ENCODE results near the gene CSMD2. TPM values are rescaled to one million over a fixed set of nuclear protein-coding genes. Genes with fewer than 3 reads are reported as not detected.

CSMD2 gene
- total and polyA plus RNA-seq, 2 of the 4 experiments (the other 2 are of a cell fraction) = under 0.01 to 0.36 TPM

GRCh38 chr1:33706634-33707255, 458.3 kb downstream of the CSMD2 start:
- no peak overlapping the region for H2AK5ac ChIP-seq (ENCODE audit: low read depth, low read length)
- no peak overlapping the region for H3K56ac ChIP-seq (ENCODE audit: extremely low read depth, insufficient read depth, low read length)
- H2BK15ac ChIP-seq (ENCODE audit: low read depth, low read length) = no peak overlapping the region
- DNase-seq (no peak), ATAC-seq (ENCODE audit: low read depth) (no peak)
- H3K4me2 ChIP-seq (ENCODE audit: low read depth, low read length) = no peak overlapping the region
- POLR2A ChIA-PET (ENCODE audit: unreplicated experiment) = no interaction called here
- no peak overlapping the region for H3K14ac ChIP-seq (replicated peaks; ENCODE audit: low read depth, low read length)
- H3K4me1 ChIP-seq (ENCODE audit: control insufficient read depth, insufficient read depth, low read length) = no peaks in the 10 kb centered on the region
- no peak overlapping the region for H4K91ac ChIP-seq (ENCODE audit: insufficient read depth, low read depth, low read length)
- in situ Hi-C loops (cut with MboI; ENCODE audit: low sequenced_read_pairs) (no loop called here), intact Hi-C loops (cut with micrococcal nuclease) (no loop called here), dilution Hi-C loops (cut with HindIII; ENCODE audit: low sequenced_read_pairs, unreplicated experiment) (no loop called here)
- 78% methylated on average over 1 of the region's 12 CpGs; no CpG with 5 or more reads in 1 of the 2 experiments for WGBS, 2 experiments (ENCODE audit: extremely low coverage in 2 of 2, insufficient read length in 1 of 2)
- no peaks in the 10 kb centered on the region for H3K9me3 ChIP-seq (ENCODE audit: control insufficient read depth, insufficient read depth, low read length)
- no peak overlapping the region for H4K8ac ChIP-seq (ENCODE audit: low read depth in 2 of 2, low read length in 2 of 2)
- no peak overlapping the region for H4K5ac ChIP-seq (ENCODE audit: low read depth, low read length)
- no peak overlapping the region for H3K18ac ChIP-seq (ENCODE audit: low read depth, low read length)
- H3K9ac ChIP-seq (ENCODE audit: low read depth, low read length) = no peak overlapping the region
- H2BK20ac ChIP-seq (ENCODE audit: low read depth, low read length) = no peak overlapping the region
- no peak overlapping the region for H3K4me3 ChIP-seq (ENCODE audit: insufficient read depth, low read depth, low read length)
- no peaks in the 10 kb centered on the region for H3K36me3 ChIP-seq (ENCODE audit: control insufficient read depth, insufficient read depth, low read length)
- no peaks in the 10 kb centered on the region for H4K20me1 ChIP-seq (ENCODE audit: insufficient read depth, low read length)
- H3K4ac ChIP-seq (ENCODE audit: low read depth, low read length) = no peak overlapping the region
- H2AK9ac ChIP-seq (replicated peaks; ENCODE audit: low read depth, low read length, poor library complexity) = no peak overlapping the region
- no peaks in the 10 kb centered on the region for H3K9me1 ChIP-seq (ENCODE audit: insufficient read depth, low read length)
- H2BK120ac ChIP-seq (ENCODE audit: low read depth, low read length) = no peak overlapping the region
- CTCF ChIA-PET = no interaction called here
- no peak for TF ChIP-seq RCOR1 (IDR thresholded peaks at IDR 0.05; ENCODE audit: insufficient replicate concordance, low read length)
- no peak for TF ChIP-seq CEBPB (IDR thresholded peaks at IDR 0.05; ENCODE audit: low read depth, low read length)
- no peak for TF ChIP-seq BHLHE40 (IDR thresholded peaks at IDR 0.05; ENCODE audit: low read depth, low read length)
- no peak for TF ChIP-seq MXI1 (IDR thresholded peaks at IDR 0.05; ENCODE audit: borderline replicate concordance, low read depth, low read length)
- no peak for TF ChIP-seq CHD1 (IDR thresholded peaks at IDR 0.05; ENCODE audit: low read depth, low read length)
- no peak for TF ChIP-seq POLR2A (IDR thresholded peaks at IDR 0.05; ENCODE audit: low read depth, low read length)
- no peak for TF ChIP-seq USF2 (IDR thresholded peaks at IDR 0.05; ENCODE audit: low read depth, low read length)
- TF ChIP-seq MAZ (IDR thresholded peaks at IDR 0.05; ENCODE audit: borderline replicate concordance, low read depth, low read length) = no peak
- no peak for TF ChIP-seq RAD21 (IDR thresholded peaks at IDR 0.05; ENCODE audit: low read length)
- no peak for TF ChIP-seq NFE2L2 (IDR thresholded peaks at IDR 0.05; ENCODE audit: low read depth, low read length)
- TF ChIP-seq RFX5 (IDR thresholded peaks at IDR 0.05; ENCODE audit: low read depth, low read length) = no peak
- no peak for TF ChIP-seq MAFK (IDR thresholded peaks at IDR 0.05; ENCODE audit: low read depth, low read length)
- TF ChIP-seq FOS (IDR thresholded peaks at IDR 0.05; ENCODE audit: low read depth, low read length) = no peak
- no peak for TF ChIP-seq CTCF (conservative IDR thresholded peaks at IDR 0.05; ENCODE audit: low read depth, low read length)
- BruUV-seq (replicated peaks) = no TSS peak
- H3K79me1 ChIP-seq (ENCODE audit: low read depth in 1 of 2, low read length in 2 of 2) = no peaks in the 10 kb centered on the region
- H2AFZ ChIP-seq (replicated peaks; ENCODE audit: low read length, poor library complexity) = no peak overlapping the region
- no peak overlapping the region for H3K27ac ChIP-seq (ENCODE audit: insufficient read depth, low read length)
- no peaks in the 10 kb centered on the region for H3K27me3 ChIP-seq (ENCODE audit: control insufficient read depth, insufficient read depth, low read length)
- no peak overlapping the region for H2BK5ac ChIP-seq (ENCODE audit: low read depth, low read length, poor library complexity, severe bottlenecking)
- no peak overlapping the region for H3K23ac ChIP-seq (ENCODE audit: low read depth, low read length)
